GM19397 (cell line): Measurements from ENCODE around the gene PDLIM4.

Experiments
- ATAC-seq: cut with Tn5 transposase; IDR thresholded peaks from one replicate; pipeline ENCODE4 v1.9.1; 2021; ENCODE audit warnings: mild to moderate bottlenecking, moderate library complexity; ENCODE audit not compliant: unreplicated experiment

Gene PDLIM4

DNA sequence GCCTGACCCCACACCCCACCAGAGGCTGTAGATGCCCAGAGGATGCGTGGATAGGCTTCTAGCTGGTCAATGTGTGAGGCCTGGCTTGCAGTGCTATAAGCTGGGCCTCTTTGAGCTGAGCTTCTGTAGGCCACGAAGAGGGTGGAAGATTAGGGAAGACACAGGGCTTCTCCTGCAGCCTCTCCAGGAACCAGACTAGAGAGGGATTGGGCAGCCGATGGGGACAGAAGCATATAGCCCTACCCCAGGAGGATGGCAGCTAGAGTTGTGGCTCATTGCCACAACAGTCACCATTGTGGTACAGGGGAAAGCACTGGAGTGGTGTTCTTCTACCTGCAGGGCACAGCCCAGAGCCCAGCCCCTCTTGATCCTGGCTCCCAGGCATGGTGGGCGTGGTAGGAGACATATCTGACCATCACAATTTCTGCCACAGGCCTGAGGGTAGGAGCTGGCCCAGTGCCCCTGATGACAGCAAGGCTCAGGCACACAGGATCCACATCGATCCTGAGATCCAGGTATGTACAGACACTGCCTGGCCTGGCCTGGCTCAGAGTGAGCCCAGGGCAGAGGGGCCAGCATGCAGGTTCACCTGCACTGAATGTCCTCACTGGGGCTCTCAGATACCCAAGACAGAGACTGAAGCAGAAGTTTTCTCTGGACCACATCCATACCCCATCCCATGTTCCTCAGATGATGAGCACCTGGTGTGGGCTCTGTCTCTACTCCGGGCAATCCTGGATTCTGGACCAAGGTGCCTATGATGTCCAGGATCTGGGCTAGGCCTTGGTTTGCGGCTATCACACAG lies 8.7 kb downstream of the PDLIM4 start:
- no peak for ATAC-seq

GRCh38 chr5:132266836-132267160 lies 9.3 kb downstream of the PDLIM4 start:
- no peak for ATAC-seq

DNA sequence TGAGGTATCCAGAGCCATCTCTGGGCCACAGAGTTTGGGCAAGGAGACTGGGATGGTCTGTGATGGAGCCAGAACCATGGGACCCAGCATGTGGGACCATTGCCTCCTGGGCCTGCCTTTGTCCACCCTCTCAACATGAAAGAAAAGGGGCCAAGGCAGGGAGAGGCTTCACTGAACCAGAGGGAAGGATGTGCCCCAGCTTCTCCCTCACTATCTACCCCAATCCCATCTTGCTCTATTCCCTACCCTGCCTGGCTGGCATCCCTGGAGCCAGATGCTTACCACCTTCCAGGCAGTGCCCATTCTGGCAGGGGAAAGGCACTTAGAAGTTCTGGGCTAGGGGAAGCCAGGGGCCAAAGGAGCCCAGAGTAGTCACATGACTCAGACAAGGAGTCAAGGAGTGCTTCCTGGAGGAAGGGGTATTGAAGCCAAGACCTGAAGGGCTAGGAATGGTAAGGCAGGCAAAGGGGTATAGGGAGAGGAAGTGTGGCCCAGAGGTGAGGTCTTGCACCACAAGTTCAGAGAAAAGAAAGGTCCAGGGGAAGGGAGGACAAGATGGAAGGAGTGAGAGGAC lies 9.8 kb downstream of the PDLIM4 start:
- ATAC-seq = no peak

- no peak for ATAC-seq
Observed at GRCh38 chr5:132267931-132268768, 10.7 kb downstream of the PDLIM4 start.

GRCh38 chr5:132268769-132269551 lies 11.5 kb downstream of the PDLIM4 start:
- peak; percentile 51 for ATAC-seq

DNA sequence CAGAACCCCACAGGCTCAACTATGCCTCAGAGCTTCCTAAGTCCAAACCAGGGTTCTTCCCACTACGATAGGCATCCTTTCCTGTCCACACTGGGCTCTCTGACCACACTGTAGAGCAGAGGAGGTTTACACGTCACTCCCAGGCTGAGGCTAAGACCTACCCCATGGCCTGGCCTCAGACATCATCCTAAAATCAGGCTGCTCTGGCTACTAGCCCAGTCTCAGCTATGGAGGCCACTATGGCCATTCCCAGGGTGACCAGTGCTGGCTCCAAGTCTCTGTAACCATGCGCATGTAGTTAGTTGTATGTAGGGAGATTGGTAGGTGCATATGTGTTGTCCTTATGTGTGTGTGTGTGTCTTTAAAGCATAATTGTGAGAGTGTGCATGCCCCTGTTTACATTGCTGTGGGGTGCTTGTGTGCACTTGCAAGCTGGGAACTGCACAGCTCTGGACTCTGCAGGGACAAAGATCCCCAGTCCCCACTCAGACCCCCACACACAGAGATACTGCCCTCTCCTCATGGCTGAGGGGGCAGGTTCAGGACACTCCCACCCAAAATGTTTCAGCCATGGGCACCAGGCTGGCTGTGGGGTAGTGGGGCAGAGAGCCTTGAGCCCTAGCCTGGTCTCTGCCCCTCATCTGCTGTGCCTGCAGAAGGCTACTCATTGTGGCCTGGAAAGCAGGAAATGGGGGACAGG lies 12.3 kb downstream of the PDLIM4 start:
- ATAC-seq = no peak

- no peak for ATAC-seq
Observed at GRCh38 chr5:132270335-132270665, 12.8 kb downstream of the PDLIM4 start.

- no peak for ATAC-seq
Observed at GRCh38 chr5:132270706-132271105, 13.2 kb downstream of the PDLIM4 start.

- no peak for ATAC-seq
Observed at GRCh38 chr5:132271251-132272246, 14.1 kb downstream of the PDLIM4 start.

DNA sequence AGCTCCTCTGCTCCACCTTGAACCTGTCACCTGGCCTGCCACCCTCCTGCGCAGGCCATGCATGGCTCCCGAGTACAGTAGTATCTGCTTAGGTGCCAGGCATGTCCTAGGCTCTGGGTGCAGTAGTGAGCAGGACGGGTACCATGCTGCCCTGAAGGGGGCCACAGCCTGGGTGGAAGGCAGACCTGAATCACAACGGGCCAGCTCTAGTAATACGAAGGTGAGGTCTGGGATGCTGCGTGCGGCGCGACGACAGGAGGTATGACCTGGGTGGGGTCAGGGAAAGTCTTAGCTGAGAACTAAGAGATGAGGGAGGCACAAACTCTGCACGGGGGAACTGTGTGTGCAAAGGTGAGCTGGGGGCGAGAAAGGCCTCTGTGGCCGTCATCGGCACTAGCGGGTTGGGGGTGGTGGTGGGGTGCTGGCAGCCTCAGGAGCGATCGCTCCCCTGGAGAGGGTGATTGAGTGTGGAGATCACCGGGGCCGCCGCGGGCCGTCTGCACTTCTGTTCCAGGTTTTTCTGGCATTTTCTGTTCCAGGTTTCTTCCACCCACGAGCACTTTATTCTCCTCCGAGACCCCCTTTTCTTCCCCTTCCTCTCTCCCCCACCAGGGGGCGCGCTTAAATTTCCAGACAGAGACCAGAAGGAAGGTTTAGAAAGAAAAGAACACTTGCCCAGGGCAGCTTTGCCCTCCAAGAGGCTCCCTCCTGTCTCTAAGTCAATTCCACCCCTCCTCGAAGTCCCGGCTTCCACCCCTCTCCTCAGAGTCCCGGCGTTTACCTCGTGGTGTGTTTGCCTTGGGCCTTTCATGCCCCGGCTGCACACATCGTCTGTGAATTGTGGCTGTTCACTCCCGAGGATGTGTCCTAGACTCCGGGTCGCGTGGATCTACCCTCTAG lies 15.1 kb downstream of the PDLIM4 start:
- ATAC-seq = no peak

- no peak for ATAC-seq
Observed at GRCh38 chr5:132273631-132274030, 16.1 kb downstream of the PDLIM4 start.

GRCh38 chr5:132274050-132274792 lies 16.7 kb downstream of the PDLIM4 start:
- ATAC-seq = no peak

GRCh38 chr5:132275367-132276220 lies 18.1 kb downstream of the PDLIM4 start:
- no peak for ATAC-seq

DNA sequence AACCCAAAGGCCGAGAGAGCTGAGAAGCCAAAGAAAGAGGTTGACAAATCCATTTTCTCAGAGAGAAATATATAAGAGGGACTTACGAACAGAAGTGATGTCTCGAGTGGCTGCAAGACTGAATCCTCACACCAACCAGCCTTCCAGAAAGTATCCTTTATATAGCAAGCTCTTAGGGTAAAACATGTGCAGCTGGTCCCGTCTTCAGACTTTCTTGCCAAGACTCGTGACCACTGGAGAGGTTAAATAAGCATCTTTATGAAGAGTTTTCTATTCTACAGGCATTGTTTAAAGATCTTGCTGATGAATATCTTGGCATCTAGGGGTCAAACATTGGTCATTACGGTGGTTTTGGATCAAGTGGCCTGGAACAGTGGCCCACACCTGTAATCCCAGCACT lies 19.8 kb downstream of the PDLIM4 start:
- no peak for ATAC-seq

DNA sequence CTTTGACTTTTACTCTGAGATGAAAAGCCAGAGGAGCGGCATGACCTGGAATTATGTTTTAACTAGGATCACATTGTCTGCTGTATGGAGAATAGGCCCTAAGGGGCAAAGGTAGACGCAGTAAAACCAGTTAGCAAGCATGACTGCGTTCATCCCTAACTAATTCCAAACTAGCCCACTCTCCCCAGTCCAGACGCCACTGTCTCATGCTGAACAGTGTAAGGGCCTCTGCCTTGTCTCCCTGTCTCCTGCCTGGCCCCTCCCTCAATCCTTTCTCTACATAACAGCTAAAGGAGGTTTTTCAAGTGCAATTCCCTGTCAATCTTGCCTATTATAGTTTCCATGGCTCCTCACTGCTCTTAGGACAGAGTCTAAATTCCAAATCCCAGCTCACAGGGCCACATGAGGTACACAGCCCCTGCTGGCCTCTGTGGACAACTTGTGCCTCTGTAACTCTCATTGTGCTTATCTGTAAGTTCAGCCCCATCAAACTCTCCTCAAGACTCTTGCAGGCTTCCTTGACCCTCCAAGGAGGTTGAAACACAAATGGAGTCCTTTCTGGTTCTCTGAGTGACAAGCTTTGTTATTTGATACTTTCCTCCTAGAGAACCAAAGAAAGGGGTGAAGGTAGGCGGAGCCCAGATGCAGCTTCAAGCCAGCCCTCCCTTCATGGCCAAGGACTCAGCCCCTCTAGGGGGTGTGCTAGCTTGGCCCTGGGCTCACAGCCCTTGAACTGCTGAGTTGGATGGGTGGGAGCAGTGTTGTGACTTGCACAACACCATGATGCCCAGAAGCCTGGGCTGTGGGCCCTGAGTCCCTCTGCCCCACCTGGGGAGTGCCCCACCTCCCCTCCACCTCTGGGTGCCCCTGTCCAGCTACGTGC lies 20.7 kb downstream of the PDLIM4 start:
- ATAC-seq = no peak

- no peak for ATAC-seq
Observed at GRCh38 chr5:132279801-132280200, 22.3 kb downstream of the PDLIM4 start.
